ENCODE data around the gene DHX16. TPM values are rescaled to one million over a fixed set of nuclear protein-coding genes. Genes with fewer than 3 reads are reported as not detected.
A peak's percentile ranks its signal among the peaks of the same experiment; 100 is the strongest.

The DHX16 gene
- total RNA-seq (2021) (27.3 to 32.2 TPM (median 30.6 TPM) in 3 replicates), Bru-seq, nascent RNA (percentile 63 among the genes with signal in this experiment)
- long read RNA-seq, experiment 1, transcript DHX16-202 (20 exons, 3,445 nt) = major isoform, 163 of 213 reads
- long read RNA-seq, experiment 1, partial matches to known transcripts = 24 of 213 reads
- long read RNA-seq, experiment 1, other reads (novel, unspliced or antisense) = 26 of 213 reads
- long read RNA-seq, experiment 2, partial matches to known transcripts = 43 of 51 reads
- long read RNA-seq, experiment 2, other reads (novel, unspliced or antisense) = 5 of 51 reads
- long read RNA-seq, experiment 3, partial matches to known transcripts = 7 of 17 reads
- long read RNA-seq, experiment 3, other reads (novel, unspliced or antisense) = 8 of 17 reads

DNA sequence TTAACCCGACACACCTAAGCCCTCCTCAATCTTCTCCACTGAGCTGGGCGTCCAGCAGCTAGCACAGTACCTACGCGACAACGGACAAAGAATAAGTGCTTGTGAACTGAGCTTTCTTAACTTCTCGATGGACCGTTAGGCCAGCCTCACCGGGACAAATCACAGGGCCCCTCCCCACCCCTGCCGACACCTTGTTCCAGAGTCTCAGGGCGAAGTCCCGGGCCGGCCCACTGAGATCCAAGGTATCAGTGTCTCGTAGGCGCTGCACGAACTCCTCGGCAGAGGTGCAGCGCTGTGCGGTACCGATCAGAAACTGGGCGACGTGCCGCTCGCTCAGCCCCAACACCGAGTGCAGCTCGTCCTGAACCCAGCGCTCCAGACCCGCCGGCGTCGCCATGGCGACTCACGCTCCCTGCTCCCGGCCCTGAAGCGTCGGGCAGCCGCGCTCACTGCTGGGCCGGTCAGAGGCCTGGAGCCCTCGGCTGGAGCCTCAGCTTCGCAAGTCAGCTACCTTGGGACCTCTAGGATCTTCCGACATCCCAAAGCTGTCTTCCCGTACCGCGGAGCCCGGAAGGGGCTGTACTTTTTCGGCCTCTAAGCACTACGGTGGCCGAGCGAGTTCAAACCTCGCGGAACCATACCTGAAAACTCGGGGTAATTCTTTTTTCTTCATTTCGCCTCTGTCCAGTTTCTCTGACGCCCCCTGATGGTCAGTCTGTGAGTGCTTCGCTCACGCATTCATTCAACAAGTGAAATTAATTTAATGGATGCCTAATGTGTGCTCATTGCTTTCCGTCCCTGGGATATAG is at the start of gene DHX16:
Gene DHX16 (minus strand): TSS at position 562 of the 809 bp plus-strand sequence. CDS start 165 bp downstream, at position 397.
- ATAC-seq (peak; percentile 83), DNase-seq (ENCODE audit: low spot score) (peak; percentile 89)
- H3K4me1 Mint-ChIP-seq = peaks cover 8% of the 10 kb centered on the region
- no peaks in the 10 kb centered on the region for H3K27me3 Mint-ChIP-seq (ENCODE audit: low read depth)
- CTCF ChIA-PET = interaction anchor here (0.7 to 1.9 kb wide), 39 partner anchors 8 to 419 kb away, joined by 3 to 34 read pairs (median 5); partner anchors contain the start of genes ABCF1, ATAT1, C6orf136 and MDC1
- peaks cover 35% of the 10 kb centered on the region for H3K36me3 Mint-ChIP-seq
- H3K9me3 Mint-ChIP-seq = no peaks in the 10 kb centered on the region
- POLR2A ChIA-PET = interaction anchor here (0.5 to 1.5 kb wide), 7 partner anchors 22 to 60 kb away, joined by 3 to 8 read pairs (median 3); partner anchors contain the start of gene MDC1
- H3K4me3 Mint-ChIP-seq = peak within 1 kb of the TSS; percentile 93
- H3K27ac Mint-ChIP-seq = peak within 1 kb of the TSS; percentile 58
- TF ChIP-seq SP1 (CRISPR knock-in tag; conservative IDR thresholded peaks at IDR 0.05) = peak; percentile 64; the same call in 1 of the 2 replicates
- TF ChIP-seq GABPB1 (CRISPR knock-in tag; IDR thresholded peaks at IDR 0.05) = peak; percentile 57; the same call in 1 of the 2 replicates
- TF ChIP-seq, protein P1, sequence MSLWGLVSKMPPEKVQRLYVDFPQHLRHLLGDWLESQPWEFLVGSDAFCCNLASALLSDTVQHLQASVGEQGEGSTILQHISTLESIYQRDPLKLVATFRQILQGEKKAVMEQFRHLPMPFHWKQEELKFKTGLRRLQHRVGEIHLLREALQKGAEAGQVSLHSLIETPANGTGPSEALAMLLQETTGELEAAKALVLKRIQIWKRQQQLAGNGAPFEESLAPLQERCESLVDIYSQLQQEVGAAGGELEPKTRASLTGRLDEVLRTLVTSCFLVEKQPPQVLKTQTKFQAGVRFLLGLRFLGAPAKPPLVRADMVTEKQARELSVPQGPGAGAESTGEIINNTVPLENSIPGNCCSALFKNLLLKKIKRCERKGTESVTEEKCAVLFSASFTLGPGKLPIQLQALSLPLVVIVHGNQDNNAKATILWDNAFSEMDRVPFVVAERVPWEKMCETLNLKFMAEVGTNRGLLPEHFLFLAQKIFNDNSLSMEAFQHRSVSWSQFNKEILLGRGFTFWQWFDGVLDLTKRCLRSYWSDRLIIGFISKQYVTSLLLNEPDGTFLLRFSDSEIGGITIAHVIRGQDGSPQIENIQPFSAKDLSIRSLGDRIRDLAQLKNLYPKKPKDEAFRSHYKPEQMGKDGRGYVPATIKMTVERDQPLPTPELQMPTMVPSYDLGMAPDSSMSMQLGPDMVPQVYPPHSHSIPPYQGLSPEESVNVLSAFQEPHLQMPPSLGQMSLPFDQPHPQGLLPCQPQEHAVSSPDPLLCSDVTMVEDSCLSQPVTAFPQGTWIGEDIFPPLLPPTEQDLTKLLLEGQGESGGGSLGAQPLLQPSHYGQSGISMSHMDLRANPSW (CRISPR knock-in tag; conservative IDR thresholded peaks at IDR 0.05; ENCODE audit: low read depth) = no peak
- TF ChIP-seq, protein P2, sequence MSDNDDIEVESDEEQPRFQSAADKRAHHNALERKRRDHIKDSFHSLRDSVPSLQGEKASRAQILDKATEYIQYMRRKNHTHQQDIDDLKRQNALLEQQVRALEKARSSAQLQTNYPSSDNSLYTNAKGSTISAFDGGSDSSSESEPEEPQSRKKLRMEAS (CRISPR knock-in tag; IDR thresholded peaks at IDR 0.05) = 0 out of 2 replicates have a peak, but pooled peaks have one; percentile 36
- TF ChIP-seq, protein P3, sequence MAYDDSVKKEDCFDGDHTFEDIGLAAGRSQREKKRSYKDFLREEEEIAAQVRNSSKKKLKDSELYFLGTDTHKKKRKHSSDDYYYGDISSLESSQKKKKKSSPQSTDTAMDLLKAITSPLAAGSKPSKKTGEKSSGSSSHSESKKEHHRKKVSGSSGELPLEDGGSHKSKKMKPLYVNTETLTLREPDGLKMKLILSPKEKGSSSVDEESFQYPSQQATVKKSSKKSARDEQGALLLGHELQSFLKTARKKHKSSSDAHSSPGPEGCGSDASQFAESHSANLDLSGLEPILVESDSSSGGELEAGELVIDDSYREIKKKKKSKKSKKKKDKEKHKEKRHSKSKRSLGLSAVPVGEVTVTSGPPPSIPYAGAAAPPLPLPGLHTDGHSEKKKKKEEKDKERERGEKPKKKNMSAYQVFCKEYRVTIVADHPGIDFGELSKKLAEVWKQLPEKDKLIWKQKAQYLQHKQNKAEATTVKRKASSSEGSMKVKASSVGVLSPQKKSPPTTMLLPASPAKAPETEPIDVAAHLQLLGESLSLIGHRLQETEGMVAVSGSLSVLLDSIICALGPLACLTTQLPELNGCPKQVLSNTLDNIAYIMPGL (CRISPR knock-in tag; IDR thresholded peaks at IDR 0.05) = peak; percentile 91
- no peak for TF ChIP-seq NFATC4 (CRISPR knock-in tag; IDR thresholded peaks at IDR 0.05)
- TF ChIP-seq CREM (CRISPR knock-in tag; IDR thresholded peaks at IDR 0.05) = peak; percentile 63; the same call in 1 of the 2 replicates
- no peak for TF ChIP-seq ZNF416 (CRISPR knock-in tag; IDR thresholded peaks at IDR 0.05)
- TF ChIP-seq, protein P4, sequence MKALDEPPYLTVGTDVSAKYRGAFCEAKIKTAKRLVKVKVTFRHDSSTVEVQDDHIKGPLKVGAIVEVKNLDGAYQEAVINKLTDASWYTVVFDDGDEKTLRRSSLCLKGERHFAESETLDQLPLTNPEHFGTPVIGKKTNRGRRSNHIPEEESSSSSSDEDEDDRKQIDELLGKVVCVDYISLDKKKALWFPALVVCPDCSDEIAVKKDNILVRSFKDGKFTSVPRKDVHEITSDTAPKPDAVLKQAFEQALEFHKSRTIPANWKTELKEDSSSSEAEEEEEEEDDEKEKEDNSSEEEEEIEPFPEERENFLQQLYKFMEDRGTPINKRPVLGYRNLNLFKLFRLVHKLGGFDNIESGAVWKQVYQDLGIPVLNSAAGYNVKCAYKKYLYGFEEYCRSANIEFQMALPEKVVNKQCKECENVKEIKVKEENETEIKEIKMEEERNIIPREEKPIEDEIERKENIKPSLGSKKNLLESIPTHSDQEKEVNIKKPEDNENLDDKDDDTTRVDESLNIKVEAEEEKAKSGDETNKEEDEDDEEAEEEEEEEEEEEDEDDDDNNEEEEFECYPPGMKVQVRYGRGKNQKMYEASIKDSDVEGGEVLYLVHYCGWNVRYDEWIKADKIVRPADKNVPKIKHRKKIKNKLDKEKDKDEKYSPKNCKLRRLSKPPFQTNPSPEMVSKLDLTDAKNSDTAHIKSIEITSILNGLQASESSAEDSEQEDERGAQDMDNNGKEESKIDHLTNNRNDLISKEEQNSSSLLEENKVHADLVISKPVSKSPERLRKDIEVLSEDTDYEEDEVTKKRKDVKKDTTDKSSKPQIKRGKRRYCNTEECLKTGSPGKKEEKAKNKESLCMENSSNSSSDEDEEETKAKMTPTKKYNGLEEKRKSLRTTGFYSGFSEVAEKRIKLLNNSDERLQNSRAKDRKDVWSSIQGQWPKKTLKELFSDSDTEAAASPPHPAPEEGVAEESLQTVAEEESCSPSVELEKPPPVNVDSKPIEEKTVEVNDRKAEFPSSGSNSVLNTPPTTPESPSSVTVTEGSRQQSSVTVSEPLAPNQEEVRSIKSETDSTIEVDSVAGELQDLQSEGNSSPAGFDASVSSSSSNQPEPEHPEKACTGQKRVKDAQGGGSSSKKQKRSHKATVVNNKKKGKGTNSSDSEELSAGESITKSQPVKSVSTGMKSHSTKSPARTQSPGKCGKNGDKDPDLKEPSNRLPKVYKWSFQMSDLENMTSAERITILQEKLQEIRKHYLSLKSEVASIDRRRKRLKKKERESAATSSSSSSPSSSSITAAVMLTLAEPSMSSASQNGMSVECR (CRISPR knock-in tag; IDR thresholded peaks at IDR 0.05; ENCODE audit: borderline replicate concordance) = peak; percentile 61; the same call in 1 of the 2 replicates
- TF ChIP-seq, protein P5, sequence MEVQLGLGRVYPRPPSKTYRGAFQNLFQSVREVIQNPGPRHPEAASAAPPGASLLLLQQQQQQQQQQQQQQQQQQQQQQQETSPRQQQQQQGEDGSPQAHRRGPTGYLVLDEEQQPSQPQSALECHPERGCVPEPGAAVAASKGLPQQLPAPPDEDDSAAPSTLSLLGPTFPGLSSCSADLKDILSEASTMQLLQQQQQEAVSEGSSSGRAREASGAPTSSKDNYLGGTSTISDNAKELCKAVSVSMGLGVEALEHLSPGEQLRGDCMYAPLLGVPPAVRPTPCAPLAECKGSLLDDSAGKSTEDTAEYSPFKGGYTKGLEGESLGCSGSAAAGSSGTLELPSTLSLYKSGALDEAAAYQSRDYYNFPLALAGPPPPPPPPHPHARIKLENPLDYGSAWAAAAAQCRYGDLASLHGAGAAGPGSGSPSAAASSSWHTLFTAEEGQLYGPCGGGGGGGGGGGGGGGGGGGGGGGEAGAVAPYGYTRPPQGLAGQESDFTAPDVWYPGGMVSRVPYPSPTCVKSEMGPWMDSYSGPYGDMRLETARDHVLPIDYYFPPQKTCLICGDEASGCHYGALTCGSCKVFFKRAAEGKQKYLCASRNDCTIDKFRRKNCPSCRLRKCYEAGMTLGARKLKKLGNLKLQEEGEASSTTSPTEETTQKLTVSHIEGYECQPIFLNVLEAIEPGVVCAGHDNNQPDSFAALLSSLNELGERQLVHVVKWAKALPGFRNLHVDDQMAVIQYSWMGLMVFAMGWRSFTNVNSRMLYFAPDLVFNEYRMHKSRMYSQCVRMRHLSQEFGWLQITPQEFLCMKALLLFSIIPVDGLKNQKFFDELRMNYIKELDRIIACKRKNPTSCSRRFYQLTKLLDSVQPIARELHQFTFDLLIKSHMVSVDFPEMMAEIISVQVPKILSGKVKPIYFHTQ (CRISPR knock-in tag; IDR thresholded peaks at IDR 0.05) = no peak
- TF ChIP-seq, protein P6, sequence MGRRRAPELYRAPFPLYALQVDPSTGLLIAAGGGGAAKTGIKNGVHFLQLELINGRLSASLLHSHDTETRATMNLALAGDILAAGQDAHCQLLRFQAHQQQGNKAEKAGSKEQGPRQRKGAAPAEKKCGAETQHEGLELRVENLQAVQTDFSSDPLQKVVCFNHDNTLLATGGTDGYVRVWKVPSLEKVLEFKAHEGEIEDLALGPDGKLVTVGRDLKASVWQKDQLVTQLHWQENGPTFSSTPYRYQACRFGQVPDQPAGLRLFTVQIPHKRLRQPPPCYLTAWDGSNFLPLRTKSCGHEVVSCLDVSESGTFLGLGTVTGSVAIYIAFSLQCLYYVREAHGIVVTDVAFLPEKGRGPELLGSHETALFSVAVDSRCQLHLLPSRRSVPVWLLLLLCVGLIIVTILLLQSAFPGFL (CRISPR knock-in tag; IDR thresholded peaks at IDR 0.05; ENCODE audit: borderline replicate concordance) = no peak
- TF ChIP-seq, protein P7, sequence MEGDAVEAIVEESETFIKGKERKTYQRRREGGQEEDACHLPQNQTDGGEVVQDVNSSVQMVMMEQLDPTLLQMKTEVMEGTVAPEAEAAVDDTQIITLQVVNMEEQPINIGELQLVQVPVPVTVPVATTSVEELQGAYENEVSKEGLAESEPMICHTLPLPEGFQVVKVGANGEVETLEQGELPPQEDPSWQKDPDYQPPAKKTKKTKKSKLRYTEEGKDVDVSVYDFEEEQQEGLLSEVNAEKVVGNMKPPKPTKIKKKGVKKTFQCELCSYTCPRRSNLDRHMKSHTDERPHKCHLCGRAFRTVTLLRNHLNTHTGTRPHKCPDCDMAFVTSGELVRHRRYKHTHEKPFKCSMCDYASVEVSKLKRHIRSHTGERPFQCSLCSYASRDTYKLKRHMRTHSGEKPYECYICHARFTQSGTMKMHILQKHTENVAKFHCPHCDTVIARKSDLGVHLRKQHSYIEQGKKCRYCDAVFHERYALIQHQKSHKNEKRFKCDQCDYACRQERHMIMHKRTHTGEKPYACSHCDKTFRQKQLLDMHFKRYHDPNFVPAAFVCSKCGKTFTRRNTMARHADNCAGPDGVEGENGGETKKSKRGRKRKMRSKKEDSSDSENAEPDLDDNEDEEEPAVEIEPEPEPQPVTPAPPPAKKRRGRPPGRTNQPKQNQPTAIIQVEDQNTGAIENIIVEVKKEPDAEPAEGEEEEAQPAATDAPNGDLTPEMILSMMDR (IDR thresholded peaks at IDR 0.05) = peak; percentile 40; the same call in 1 of the 2 replicates
- TF ChIP-seq JAZF1 (CRISPR knock-in tag; IDR thresholded peaks at IDR 0.05) = no peak
- no peak for TF ChIP-seq ETV6 (CRISPR knock-in tag; IDR thresholded peaks at IDR 0.05)
